ENCODE data around the gene ARAP3.

ARAP3 gene

DNA sequence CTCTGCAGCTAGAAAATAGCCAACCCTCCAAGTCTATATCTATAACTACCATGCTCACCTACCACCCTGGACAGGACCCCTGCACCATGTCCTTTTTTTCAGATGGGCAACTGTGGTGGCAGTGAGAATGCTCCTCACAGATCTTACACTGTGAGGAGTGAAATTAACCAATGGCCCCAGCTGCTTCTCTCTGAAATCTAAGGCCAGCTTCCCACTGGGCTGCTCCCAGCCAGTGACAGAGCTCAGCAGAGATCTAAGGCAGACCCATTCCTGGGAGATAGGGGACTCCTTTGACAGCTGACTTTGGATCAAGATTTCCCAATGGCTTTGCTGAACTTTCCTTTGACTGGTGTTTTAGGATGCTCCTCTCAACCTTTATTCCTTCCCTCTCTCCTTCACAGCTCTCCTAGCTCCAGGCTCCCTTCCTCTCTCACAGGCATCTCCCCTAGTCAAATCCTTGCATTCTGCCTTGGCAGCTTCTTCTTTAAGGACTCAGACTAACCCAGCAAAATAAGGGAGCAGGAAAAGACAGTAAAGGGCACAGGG is 1.6 kb upstream of the ARAP3 start:
- no peak for DNase-seq (ENCODE audit: extremely low read depth, insufficient read length)
- H3K4me3 ChIP-seq (replicated peaks; ENCODE audit: low read depth, low read length), result no peak overlapping the region
- peaks cover 3% of the 10 kb centered on the region; the same call in 1 of the 2 replicates for H3K27me3 ChIP-seq (replicated peaks; ENCODE audit: control insufficient read depth, insufficient read depth, low read length)
- H3K36me3 ChIP-seq (ENCODE audit: control insufficient read depth, insufficient read depth, low read length), result no peaks in the 10 kb centered on the region
- TF ChIP-seq, protein P1, sequence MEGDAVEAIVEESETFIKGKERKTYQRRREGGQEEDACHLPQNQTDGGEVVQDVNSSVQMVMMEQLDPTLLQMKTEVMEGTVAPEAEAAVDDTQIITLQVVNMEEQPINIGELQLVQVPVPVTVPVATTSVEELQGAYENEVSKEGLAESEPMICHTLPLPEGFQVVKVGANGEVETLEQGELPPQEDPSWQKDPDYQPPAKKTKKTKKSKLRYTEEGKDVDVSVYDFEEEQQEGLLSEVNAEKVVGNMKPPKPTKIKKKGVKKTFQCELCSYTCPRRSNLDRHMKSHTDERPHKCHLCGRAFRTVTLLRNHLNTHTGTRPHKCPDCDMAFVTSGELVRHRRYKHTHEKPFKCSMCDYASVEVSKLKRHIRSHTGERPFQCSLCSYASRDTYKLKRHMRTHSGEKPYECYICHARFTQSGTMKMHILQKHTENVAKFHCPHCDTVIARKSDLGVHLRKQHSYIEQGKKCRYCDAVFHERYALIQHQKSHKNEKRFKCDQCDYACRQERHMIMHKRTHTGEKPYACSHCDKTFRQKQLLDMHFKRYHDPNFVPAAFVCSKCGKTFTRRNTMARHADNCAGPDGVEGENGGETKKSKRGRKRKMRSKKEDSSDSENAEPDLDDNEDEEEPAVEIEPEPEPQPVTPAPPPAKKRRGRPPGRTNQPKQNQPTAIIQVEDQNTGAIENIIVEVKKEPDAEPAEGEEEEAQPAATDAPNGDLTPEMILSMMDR (IDR thresholded peaks at IDR 0.05; ENCODE audit: insufficient read depth, low read length, poor library complexity, severe bottlenecking), result no peak

DNA sequence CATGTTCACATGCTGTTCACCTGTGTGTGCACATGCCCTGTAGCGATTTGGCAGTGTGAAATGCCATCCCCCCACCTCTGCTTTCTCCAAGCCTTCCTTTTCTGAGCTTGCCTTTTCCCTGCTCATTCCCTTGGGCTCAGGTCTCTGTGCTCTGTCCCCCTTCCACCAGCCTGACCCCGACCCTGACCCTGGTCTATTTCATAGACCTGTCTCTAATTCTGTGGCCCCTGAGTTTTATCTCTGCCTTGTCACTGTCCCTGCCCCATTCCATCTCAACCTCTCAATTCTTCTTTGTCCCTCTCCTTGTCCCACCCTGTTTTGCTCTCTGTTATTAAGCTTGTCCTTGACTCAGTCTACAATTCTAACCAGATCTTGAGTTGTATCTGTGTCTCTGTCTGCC is 735 bp downstream of the ARAP3 start:
- peaks cover 3% of the 10 kb centered on the region; the same call in 1 of the 2 replicates for H3K27me3 ChIP-seq (replicated peaks; ENCODE audit: control insufficient read depth, insufficient read depth, low read length)
- no peak for DNase-seq (ENCODE audit: extremely low read depth, insufficient read length)
- TF ChIP-seq, protein P1 (IDR thresholded peaks at IDR 0.05; ENCODE audit: insufficient read depth, low read length, poor library complexity, severe bottlenecking), result no peak
- no peaks in the 10 kb centered on the region for H3K36me3 ChIP-seq (ENCODE audit: control insufficient read depth, insufficient read depth, low read length)
- no peak overlapping the region for H3K4me3 ChIP-seq (replicated peaks; ENCODE audit: low read depth, low read length)

- Histone ChIP-seq H3K4me3 (replicated peaks; ENCODE audit: low read depth, low read length) (no peak overlapping the region), H3K36me3 (ENCODE audit: control insufficient read depth, insufficient read depth, low read length) (no peaks in the 10 kb centered on the region), H3K27me3 (replicated peaks; ENCODE audit: control insufficient read depth, insufficient read depth, low read length) (peaks cover 3% of the 10 kb centered on the region; the same call in 1 of the 2 replicates)
- no peak for DNase-seq (ENCODE audit: extremely low read depth, insufficient read length)
- TF ChIP-seq, protein P1 (IDR thresholded peaks at IDR 0.05; ENCODE audit: insufficient read depth, low read length, poor library complexity, severe bottlenecking), result no peak
Observed at GRCh38 chr5:141680751-141681201, 1.3 kb downstream of the ARAP3 start.

DNA sequence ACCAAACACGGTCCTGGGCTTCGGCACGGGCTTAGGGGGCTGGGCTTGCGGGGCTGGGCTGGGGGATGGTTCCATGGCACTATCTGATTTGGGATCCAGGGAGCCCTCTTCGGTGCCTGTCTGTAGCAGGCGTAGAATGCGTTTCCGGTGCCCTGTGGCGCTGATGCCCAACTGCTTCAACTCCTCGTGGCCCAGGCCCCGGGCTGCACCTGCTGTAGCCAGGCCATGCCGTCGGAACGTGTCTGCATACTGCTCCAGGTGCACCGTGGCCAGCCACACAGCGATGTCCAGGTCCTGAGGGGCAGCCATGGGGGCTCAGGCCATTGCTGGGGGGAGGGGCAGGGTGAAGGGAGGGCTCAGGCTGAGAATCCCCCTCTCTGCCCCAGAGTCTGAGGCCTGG is 1.9 kb downstream of the ARAP3 start:
- Histone ChIP-seq H3K36me3 (ENCODE audit: control insufficient read depth, insufficient read depth, low read length) (no peaks in the 10 kb centered on the region), H3K27me3 (replicated peaks; ENCODE audit: control insufficient read depth, insufficient read depth, low read length) (peaks cover 3% of the 10 kb centered on the region; the same call in 1 of the 2 replicates), H3K4me3 (replicated peaks; ENCODE audit: low read depth, low read length) (no peak overlapping the region)
- DNase-seq (ENCODE audit: extremely low read depth, insufficient read length), result no peak
- TF ChIP-seq, protein P1 (IDR thresholded peaks at IDR 0.05; ENCODE audit: insufficient read depth, low read length, poor library complexity, severe bottlenecking), result no peak

DNA sequence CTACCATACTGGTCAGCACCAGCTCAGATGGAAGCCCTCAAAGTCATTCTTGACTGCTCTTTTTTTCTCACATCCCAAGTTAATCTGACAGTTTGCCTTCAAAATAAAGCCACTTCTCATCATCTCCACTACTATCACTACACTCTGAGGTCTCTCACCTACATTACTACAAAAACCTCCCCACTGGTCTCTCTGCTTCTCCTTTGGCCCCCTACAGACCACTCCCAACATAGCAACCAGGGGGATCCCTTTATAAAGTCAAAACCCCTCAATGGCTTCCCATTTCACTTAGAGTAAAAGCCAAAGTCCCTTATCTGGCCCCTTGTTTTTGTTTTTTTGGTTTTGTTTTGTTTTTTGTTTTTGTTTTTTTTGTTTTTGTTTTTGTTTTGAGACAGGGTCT is 4.6 kb downstream of the ARAP3 start:
- H3K4me3 ChIP-seq (replicated peaks; ENCODE audit: low read depth, low read length), result no peak overlapping the region
- TF ChIP-seq, protein P1 (IDR thresholded peaks at IDR 0.05; ENCODE audit: insufficient read depth, low read length, poor library complexity, severe bottlenecking), result peak; percentile 14
- no peaks in the 10 kb centered on the region for H3K36me3 ChIP-seq (ENCODE audit: control insufficient read depth, insufficient read depth, low read length)
- no peak for DNase-seq (ENCODE audit: extremely low read depth, insufficient read length)
- no peaks in the 10 kb centered on the region; the same call in 1 of the 2 replicates for H3K27me3 ChIP-seq (replicated peaks; ENCODE audit: control insufficient read depth, insufficient read depth, low read length)

- H3K4me3 ChIP-seq (replicated peaks; ENCODE audit: low read depth, low read length), result no peak overlapping the region
- H3K36me3 ChIP-seq (ENCODE audit: control insufficient read depth, insufficient read depth, low read length), result no peaks in the 10 kb centered on the region
- no peak for DNase-seq (ENCODE audit: extremely low read depth, insufficient read length)
- TF ChIP-seq, protein P1 (IDR thresholded peaks at IDR 0.05; ENCODE audit: insufficient read depth, low read length, poor library complexity, severe bottlenecking), result no peak
- H3K27me3 ChIP-seq (replicated peaks; ENCODE audit: control insufficient read depth, insufficient read depth, low read length), result no peaks in the 10 kb centered on the region; the same call in none of the 2 replicates
Observed at GRCh38 chr5:141675672-141676071, 6.4 kb downstream of the ARAP3 start.
